Rectal smooth muscle tissue (tissue), 1 donor: ENCODE results near the gene NYAP2.

Source experiments
- H3K27ac ChIP-seq: one replicate; pipeline ENCODE4 v1.7.0; 2013; ENCODE audit warnings: low read depth, low read length, inconsistent platforms
- H3K27me3 ChIP-seq: one replicate; pipeline ENCODE4 v1.7.0; 2013; ENCODE audit warnings: low read length; ENCODE audit not compliant: control insufficient read depth, insufficient read depth
- H3K36me3 ChIP-seq: one replicate; pipeline ENCODE4 v1.7.0; 2013; ENCODE audit warnings: low read length; ENCODE audit not compliant: control insufficient read depth, insufficient read depth
- H3K4me1 ChIP-seq: one replicate; pipeline ENCODE4 v1.7.0; 2013; ENCODE audit warnings: low read length; ENCODE audit not compliant: control insufficient read depth, insufficient read depth
- H3K4me3 ChIP-seq: one replicate; pipeline ENCODE4 v1.7.0; 2013; ENCODE audit warnings: low read length
- H3K9ac ChIP-seq: one replicate; pipeline ENCODE4 v1.7.0; 2013; ENCODE audit warnings: low read length

NYAP2 gene

DNA sequence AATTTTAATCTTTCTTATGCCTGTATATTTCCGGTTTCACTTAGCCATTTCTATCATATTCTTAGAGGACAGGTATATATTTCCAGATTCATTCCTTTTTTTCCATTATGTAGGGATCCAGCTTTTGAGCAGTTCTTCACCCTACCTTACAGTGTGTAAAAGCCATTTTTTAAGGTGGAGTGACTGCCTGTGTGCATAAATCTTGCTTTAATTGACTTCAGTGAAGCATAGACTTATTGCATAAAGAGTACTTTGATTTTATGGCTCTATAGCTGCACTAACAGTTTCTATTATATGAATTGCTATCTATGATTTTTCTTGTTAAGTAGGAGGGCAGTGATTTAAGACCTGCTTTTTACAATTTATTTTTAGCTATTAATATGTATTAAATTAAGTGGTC, 132.6 kb downstream of the NYAP2 start:
- Histone ChIP-seq H3K4me3 (no peak overlapping the region), H3K4me1 (no peaks in the 10 kb centered on the region), H3K36me3 (no peaks in the 10 kb centered on the region), H3K27ac (no peak overlapping the region), H3K9ac (no peak overlapping the region), H3K27me3 (no peaks in the 10 kb centered on the region)

DNA sequence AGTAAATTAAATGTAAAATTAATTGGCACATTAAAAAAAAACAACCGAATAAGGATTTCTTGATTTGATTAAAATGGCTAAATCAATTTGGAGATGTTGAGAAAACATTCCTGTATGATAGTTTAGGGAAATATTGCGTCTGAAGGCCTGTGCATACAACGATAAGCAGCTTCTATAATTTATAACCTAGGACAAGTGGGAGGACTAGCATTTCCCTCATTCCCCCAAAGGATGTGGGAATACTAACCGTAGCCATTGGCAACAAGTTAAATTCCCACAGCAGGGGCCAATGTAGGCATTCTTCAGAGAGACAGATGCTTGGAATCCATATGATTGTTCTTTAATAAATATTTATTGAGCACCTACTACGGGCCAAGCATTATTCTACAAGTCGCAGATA, 134.5 kb downstream of the NYAP2 start:
- H3K9ac ChIP-seq: no peak overlapping the region
- no peak overlapping the region for H3K27ac ChIP-seq
- no peaks in the 10 kb centered on the region for H3K36me3 ChIP-seq
- no peak overlapping the region for H3K4me3 ChIP-seq
- no peaks in the 10 kb centered on the region for H3K27me3 ChIP-seq
- H3K4me1 ChIP-seq: no peaks in the 10 kb centered on the region

- Histone ChIP-seq H3K9ac (no peak overlapping the region), H3K4me1 (no peaks in the 10 kb centered on the region), H3K4me3 (no peak overlapping the region), H3K27me3 (no peaks in the 10 kb centered on the region), H3K36me3 (no peaks in the 10 kb centered on the region), H3K27ac (no peak overlapping the region)
These were observed 135.2 kb downstream of the NYAP2 start for GRCh38 chr2:225534697-225535096.

DNA sequence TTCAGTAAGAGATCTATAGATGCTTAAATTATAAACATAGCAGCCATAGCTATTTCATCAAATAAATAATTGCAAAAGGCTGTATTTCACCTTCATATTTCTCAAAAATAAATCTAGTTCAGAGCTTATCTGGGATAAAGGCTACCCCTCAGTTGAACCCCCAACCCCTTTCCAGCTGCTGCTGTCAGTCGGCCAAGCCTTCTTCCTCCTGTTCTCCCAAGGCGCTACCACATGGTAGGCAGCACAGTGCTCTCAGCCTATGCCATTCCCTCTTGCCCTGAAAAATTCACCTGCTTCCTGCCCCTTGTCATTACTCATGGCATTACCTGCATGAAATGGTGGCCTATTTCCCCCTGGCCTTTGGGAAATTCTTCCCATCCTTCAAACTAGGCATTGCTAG, 136.5 kb downstream of the NYAP2 start:
- H3K4me1 ChIP-seq: no peaks in the 10 kb centered on the region

DNA sequence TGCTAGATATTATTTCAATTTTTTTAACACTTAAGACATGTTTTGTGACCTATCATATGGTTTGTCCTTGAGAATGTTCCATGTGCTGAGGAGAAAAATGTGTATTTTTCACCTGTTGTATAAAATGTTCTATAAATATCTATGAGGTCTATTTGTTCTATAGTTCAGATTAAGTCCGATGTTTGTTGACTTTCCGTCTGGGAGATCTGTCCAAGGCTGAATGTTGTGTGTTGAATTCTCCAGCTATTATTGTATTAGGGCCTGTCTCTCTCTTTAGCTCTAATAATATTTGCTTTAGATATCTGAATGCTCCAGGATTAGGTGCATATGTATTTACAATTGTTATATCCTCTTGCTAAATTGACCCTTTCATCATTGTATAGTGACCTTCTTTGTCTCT, 144.1 kb downstream of the NYAP2 start:
- Histone ChIP-seq H3K4me1 (no peaks in the 10 kb centered on the region), H3K27me3 (no peaks in the 10 kb centered on the region), H3K27ac (no peak overlapping the region), H3K4me3 (no peak overlapping the region), H3K36me3 (no peaks in the 10 kb centered on the region), H3K9ac (no peak overlapping the region)

More for the DNA sequence above, 136.5 kb downstream of the NYAP2 start:
- Histone ChIP-seq H3K9ac (no peak overlapping the region), H3K27me3 (no peaks in the 10 kb centered on the region), H3K36me3 (no peaks in the 10 kb centered on the region), H3K27ac (no peak overlapping the region), H3K4me3 (no peak overlapping the region)

GRCh38 chr2:225556461-225556860, 157.0 kb downstream of the NYAP2 start:
- Histone ChIP-seq H3K27ac (no peak overlapping the region), H3K9ac (no peak overlapping the region), H3K4me3 (no peak overlapping the region), H3K4me1 (no peaks in the 10 kb centered on the region), H3K27me3 (no peaks in the 10 kb centered on the region), H3K36me3 (no peaks in the 10 kb centered on the region)

- H3K27ac ChIP-seq: no peak overlapping the region
- H3K9ac ChIP-seq: no peak overlapping the region
- no peaks in the 10 kb centered on the region for H3K36me3 ChIP-seq
- H3K4me3 ChIP-seq: no peak overlapping the region
- no peaks in the 10 kb centered on the region for H3K4me1 ChIP-seq
- no peaks in the 10 kb centered on the region for H3K27me3 ChIP-seq
These were observed 159.0 kb downstream of the NYAP2 start for GRCh38 chr2:225558399-225559071.

- H3K36me3 ChIP-seq: no peaks in the 10 kb centered on the region
- H3K9ac ChIP-seq: no peak overlapping the region
- no peak overlapping the region for H3K4me3 ChIP-seq
These were observed 159.5 kb downstream of the NYAP2 start for GRCh38 chr2:225559072-225559415.

DNA sequence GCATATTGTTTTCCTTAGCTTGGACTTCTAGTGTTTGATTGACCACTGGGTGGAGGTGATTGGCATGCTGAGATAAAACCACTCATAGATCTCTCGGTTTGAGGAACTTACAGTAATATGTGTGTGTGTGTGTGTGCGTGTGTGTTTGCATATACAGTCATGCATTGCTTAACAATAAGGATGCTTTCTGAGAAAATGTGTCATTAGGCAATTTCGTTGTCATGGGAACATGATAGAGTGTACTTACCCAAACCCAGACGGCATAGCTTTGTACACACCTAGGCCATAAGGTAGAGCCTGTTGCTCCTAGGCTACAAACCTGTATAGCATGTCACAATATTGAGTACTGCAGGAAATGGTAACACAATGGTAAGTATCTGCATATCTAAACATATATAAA, 167.3 kb downstream of the NYAP2 start:
- H3K4me1 ChIP-seq: no peaks in the 10 kb centered on the region
- no peak overlapping the region for H3K27ac ChIP-seq
- no peaks in the 10 kb centered on the region for H3K27me3 ChIP-seq
- no peaks in the 10 kb centered on the region for H3K36me3 ChIP-seq
- no peak overlapping the region for H3K9ac ChIP-seq
- no peak overlapping the region for H3K4me3 ChIP-seq

More at GRCh38 chr2:225559072-225559415, 159.5 kb downstream of the NYAP2 start:
- Histone ChIP-seq H3K27me3 (no peaks in the 10 kb centered on the region), H3K27ac (no peak overlapping the region), H3K4me1 (no peaks in the 10 kb centered on the region)

DNA sequence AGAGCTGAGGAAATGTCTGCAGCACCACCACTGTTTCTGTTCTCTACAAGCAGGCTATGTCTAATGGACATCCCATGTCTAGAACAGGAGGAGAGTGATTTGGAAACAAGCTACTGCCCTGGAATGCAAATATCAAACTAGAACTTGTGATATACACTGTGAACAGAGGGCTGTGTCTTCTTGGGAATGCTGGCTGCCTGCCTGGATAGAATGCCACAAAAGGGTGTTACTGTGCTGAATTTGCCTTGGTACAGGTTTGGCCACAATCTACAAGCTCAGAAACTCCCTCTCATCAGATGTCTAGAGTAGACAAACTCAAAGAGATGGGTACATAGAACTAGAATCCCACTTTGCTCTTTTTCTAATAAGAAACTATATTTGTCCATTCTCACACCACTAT, 170.5 kb downstream of the NYAP2 start:
- Histone ChIP-seq H3K27ac (no peak overlapping the region), H3K36me3 (no peaks in the 10 kb centered on the region)

DNA sequence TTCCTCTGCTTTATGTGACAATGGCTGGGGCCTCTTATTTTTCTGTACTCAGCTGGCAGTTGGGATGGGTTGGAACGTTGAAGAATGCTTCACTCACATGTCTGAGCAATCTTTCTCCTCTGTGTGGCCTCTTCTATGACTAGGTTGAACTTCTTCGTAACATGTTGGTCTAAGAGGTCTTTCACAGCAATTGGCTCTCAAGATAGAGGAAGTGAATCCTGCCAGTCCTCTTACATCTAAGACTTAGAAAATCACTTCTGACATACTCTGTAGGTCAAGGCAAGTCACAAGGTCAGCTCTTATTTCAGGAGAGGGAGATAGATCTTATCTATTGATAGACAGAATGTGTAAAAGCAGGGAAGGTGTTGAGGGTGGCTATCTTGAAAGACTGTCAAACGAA, 174.1 kb downstream of the NYAP2 start:
- H3K4me1 ChIP-seq: no peaks in the 10 kb centered on the region
- no peak overlapping the region for H3K9ac ChIP-seq
- H3K27me3 ChIP-seq: no peaks in the 10 kb centered on the region
- no peaks in the 10 kb centered on the region for H3K36me3 ChIP-seq
- H3K27ac ChIP-seq: no peak overlapping the region
- no peak overlapping the region for H3K4me3 ChIP-seq

More for the DNA sequence above, 170.5 kb downstream of the NYAP2 start:
- H3K27me3 ChIP-seq: no peaks in the 10 kb centered on the region
- no peaks in the 10 kb centered on the region for H3K4me1 ChIP-seq
- no peak overlapping the region for H3K9ac ChIP-seq
- no peak overlapping the region for H3K4me3 ChIP-seq

- H3K27ac ChIP-seq: no peak overlapping the region
- no peaks in the 10 kb centered on the region for H3K27me3 ChIP-seq
- H3K4me3 ChIP-seq: no peak overlapping the region
- H3K36me3 ChIP-seq: no peaks in the 10 kb centered on the region
- no peaks in the 10 kb centered on the region for H3K4me1 ChIP-seq
- H3K9ac ChIP-seq: no peak overlapping the region
These were observed 175.2 kb downstream of the NYAP2 start for GRCh38 chr2:225574582-225575138.

GRCh38 chr2:225581135-225581534, 181.6 kb downstream of the NYAP2 start:
- H3K27ac ChIP-seq: no peak overlapping the region
- H3K4me1 ChIP-seq: no peaks in the 10 kb centered on the region
- no peaks in the 10 kb centered on the region for H3K36me3 ChIP-seq
- no peak overlapping the region for H3K4me3 ChIP-seq
- no peaks in the 10 kb centered on the region for H3K27me3 ChIP-seq
- H3K9ac ChIP-seq: no peak overlapping the region
